Mucosa of rectum (tissue), 2 donors: ENCODE results near the gene ELK3.

ENCODE experiments used
- H3K27ac ChIP-seq, 2 donors: one replicate each; pipeline ENCODE4 v1.7.0; 2013; ENCODE audit warnings: inconsistent platforms in 2 of 2, low read depth in 2 of 2, low read length in 2 of 2
- H3K27me3 ChIP-seq, 2 donors: one replicate each; pipeline ENCODE4 v1.7.0; 2013; ENCODE audit warnings: low read length in 2 of 2; ENCODE audit not compliant: control insufficient read depth in 2 of 2, insufficient read depth in 2 of 2
- H3K36me3 ChIP-seq, 2 donors: one replicate each; pipeline ENCODE4 v1.7.0; 2013; ENCODE audit warnings: low read length in 2 of 2; ENCODE audit not compliant: control insufficient read depth in 2 of 2, insufficient read depth in 2 of 2
- H3K4me1 ChIP-seq, 2 donors: one replicate each; pipeline ENCODE4 v1.7.0; 2013; ENCODE audit warnings: low read length in 2 of 2, mild to moderate bottlenecking in 1 of 2; ENCODE audit not compliant: control insufficient read depth in 2 of 2, insufficient read depth in 2 of 2
- H3K4me3 ChIP-seq, 2 donors: one replicate each; pipeline ENCODE4 v1.7.0; 2013; ENCODE audit warnings: low read length in 2 of 2
- H3K9ac ChIP-seq, 2 donors: one replicate each; pipeline ENCODE4 v1.7.0; 2013; ENCODE audit warnings: low read length in 2 of 2, low read depth in 1 of 2, mild to moderate bottlenecking in 1 of 2
- H3K9me3 ChIP-seq, 2 donors: one replicate each; pipeline ENCODE4 v1.7.0; 2013; ENCODE audit warnings: low read length in 2 of 2; ENCODE audit not compliant: control insufficient read depth in 2 of 2
- donor health status: healthy.
- donor health status: Normal muscosa, but diverticular disease.

The ELK3 gene

GRCh38 chr12:96233168-96233567, 39.0 kb downstream of the ELK3 start:
- no peaks in the 10 kb centered on the region for H3K27me3 ChIP-seq
- no peak overlapping the region for H3K9ac ChIP-seq
- peaks cover 0 to 3% of the 10 kb centered on the region in 2 donors for H3K36me3 ChIP-seq
- no peaks in the 10 kb centered on the region for H3K9me3 ChIP-seq
- no peak overlapping the region for H3K4me3 ChIP-seq
- H3K4me1 ChIP-seq: peaks cover 17 to 18% of the 10 kb centered on the region in 2 donors
- peak overlapping the region; percentile 2 to 79 for H3K27ac ChIP-seq

- H3K9me3 ChIP-seq: no peaks in the 10 kb centered on the region
- H3K4me1 ChIP-seq: peaks cover 22 to 24% of the 10 kb centered on the region in 2 donors
- H3K36me3 ChIP-seq: no peaks in the 10 kb centered on the region
- H3K27me3 ChIP-seq: no peaks in the 10 kb centered on the region
- no peak overlapping the region for H3K4me3 ChIP-seq
- peak overlapping the region; percentile 77 to 79 for H3K27ac ChIP-seq
- H3K9ac ChIP-seq: no peak overlapping the region
Observed at GRCh38 chr12:96233939-96234461, 39.8 kb downstream of the ELK3 start.

GRCh38 chr12:96234591-96235483, 40.7 kb downstream of the ELK3 start:
- H3K36me3 ChIP-seq: no peaks in the 10 kb centered on the region
- H3K4me1 ChIP-seq: peaks cover 22 to 24% of the 10 kb centered on the region in 2 donors
- H3K9me3 ChIP-seq: no peaks in the 10 kb centered on the region
- no peak overlapping the region for H3K9ac ChIP-seq
- no peak overlapping the region for H3K4me3 ChIP-seq
- peak overlapping the region; percentile 49 to 79 for H3K27ac ChIP-seq
- no peaks in the 10 kb centered on the region for H3K27me3 ChIP-seq

- H3K9me3 ChIP-seq: no peaks in the 10 kb centered on the region
- peaks cover 22 to 24% of the 10 kb centered on the region in 2 donors for H3K4me1 ChIP-seq
- no peak overlapping the region for H3K9ac ChIP-seq
- H3K36me3 ChIP-seq: no peaks in the 10 kb centered on the region
- H3K27ac ChIP-seq: peak overlapping the region in 1 of 2 donors; percentile 79
- no peaks in the 10 kb centered on the region for H3K27me3 ChIP-seq
- H3K4me3 ChIP-seq: no peak overlapping the region
Observed at GRCh38 chr12:96235484-96235826, 41.3 kb downstream of the ELK3 start.

GRCh38 chr12:96236221-96236822, 42.1 kb downstream of the ELK3 start:
- Histone ChIP-seq H3K27me3 (no peaks in the 10 kb centered on the region), H3K4me1 (peaks cover 22 to 25% of the 10 kb centered on the region in 2 donors), H3K36me3 (no peaks in the 10 kb centered on the region), H3K9me3 (no peaks in the 10 kb centered on the region), H3K9ac (peak overlapping the region in 1 of 2 donors; percentile 36), H3K27ac (peak overlapping the region in 1 of 2 donors; percentile 80), H3K4me3 (no peak overlapping the region)

- H3K27me3 ChIP-seq: no peaks in the 10 kb centered on the region
- H3K27ac ChIP-seq: peak overlapping the region; percentile 80 to 86
- H3K4me3 ChIP-seq: no peak overlapping the region
- peaks cover 23 to 28% of the 10 kb centered on the region in 2 donors for H3K4me1 ChIP-seq
- H3K9me3 ChIP-seq: no peaks in the 10 kb centered on the region
- no peaks in the 10 kb centered on the region for H3K36me3 ChIP-seq
- H3K9ac ChIP-seq: no peak overlapping the region
Observed at GRCh38 chr12:96237035-96237434, 42.9 kb downstream of the ELK3 start.

GRCh38 chr12:96237465-96238077, 43.4 kb downstream of the ELK3 start:
- Histone ChIP-seq H3K4me3 (no peak overlapping the region), H3K9ac (peak overlapping the region in 1 of 2 donors; percentile 20), H3K4me1 (peaks cover 26 to 33% of the 10 kb centered on the region in 2 donors), H3K27ac (peak overlapping the region; percentile 80 to 86), H3K9me3 (no peaks in the 10 kb centered on the region), H3K36me3 (no peaks in the 10 kb centered on the region), H3K27me3 (no peaks in the 10 kb centered on the region)

- H3K4me1 ChIP-seq: peaks cover 26 to 33% of the 10 kb centered on the region in 2 donors
- H3K4me3 ChIP-seq: no peak overlapping the region
- no peaks in the 10 kb centered on the region for H3K9me3 ChIP-seq
- H3K9ac ChIP-seq: peak overlapping the region in 1 of 2 donors; percentile 14
- peak overlapping the region; percentile 46 to 80 for H3K27ac ChIP-seq
- H3K36me3 ChIP-seq: no peaks in the 10 kb centered on the region
- H3K27me3 ChIP-seq: no peaks in the 10 kb centered on the region
Observed at GRCh38 chr12:96238336-96239047, 44.3 kb downstream of the ELK3 start.

GRCh38 chr12:96239711-96240635, 45.8 kb downstream of the ELK3 start:
- peak overlapping the region in 1 of 2 donors; percentile 8 for H3K9ac ChIP-seq
- no peak overlapping the region for H3K4me3 ChIP-seq
- H3K27ac ChIP-seq: peak overlapping the region; percentile 35 to 47
- no peaks in the 10 kb centered on the region for H3K9me3 ChIP-seq
- H3K27me3 ChIP-seq: no peaks in the 10 kb centered on the region
- H3K4me1 ChIP-seq: peaks cover 23 to 29% of the 10 kb centered on the region in 2 donors
- no peaks in the 10 kb centered on the region for H3K36me3 ChIP-seq
